SK-N-MC (cell line): ENCODE results near the gene NPRL2.

Experiments used
- DNase-seq: peaks from one replicate; pipeline ENCODE4 v3.0.0-alpha.2; 2011; ENCODE audit warnings: low read depth, low spot score
- H3K27ac ChIP-seq: fragments of 200-600 bp; sonication (generic); 2 replicates; pipeline ENCODE4 v1.5.1; 2016; ENCODE audit warnings: mixed run types
- H3K36me3 ChIP-seq: fragments of 200-600 bp; sonication (generic); 2 replicates; pipeline ENCODE4 v1.6.1; 2017; ENCODE audit warnings: antibody characterized with exemption, low read length, mixed read lengths; ENCODE audit not compliant: insufficient read depth
- H3K4me3 ChIP-seq: fragments of 200-600 bp; sonication (generic); 2 replicates; pipeline ENCODE4 v1.5.1; 2016
- H3K9ac ChIP-seq: fragments of 200-600 bp; sonication (generic); 2 replicates; pipeline ENCODE4 v1.8.0; 2017; ENCODE audit warnings: mixed run types, mixed read lengths; ENCODE audit not compliant: insufficient read length
- H3K9me3 ChIP-seq: fragments of 200-600 bp; sonication (generic); 2 replicates; pipeline ENCODE4 v1.6.1; 2017; ENCODE audit warnings: low read depth, mild to moderate bottlenecking, antibody characterized with exemption, low read length, moderate library complexity, mixed read lengths
- EZH2 ChIP-seq: fragments of 200-600 bp; sonication (generic); IDR thresholded peaks from one replicate; pipeline ENCODE4 v1.6.1; 2017; ENCODE audit warnings: antibody characterized with exemption
- FOXP2 ChIP-seq: optimal IDR thresholded peaks from 2 replicates; pipeline ENCODE3; 2011; ENCODE audit warnings: mild to moderate bottlenecking, moderate library complexity; ENCODE audit not compliant: insufficient read depth; ENCODE audit errors: extremely low read length, control extremely low read depth
- POLR2AphosphoS5 ChIP-seq: IDR thresholded peaks from 2 replicates; pipeline ENCODE4 v1.6.1; 2012; ENCODE audit warnings: mild to moderate bottlenecking, low read depth, low read length, borderline replicate concordance

Gene NPRL2

DNA sequence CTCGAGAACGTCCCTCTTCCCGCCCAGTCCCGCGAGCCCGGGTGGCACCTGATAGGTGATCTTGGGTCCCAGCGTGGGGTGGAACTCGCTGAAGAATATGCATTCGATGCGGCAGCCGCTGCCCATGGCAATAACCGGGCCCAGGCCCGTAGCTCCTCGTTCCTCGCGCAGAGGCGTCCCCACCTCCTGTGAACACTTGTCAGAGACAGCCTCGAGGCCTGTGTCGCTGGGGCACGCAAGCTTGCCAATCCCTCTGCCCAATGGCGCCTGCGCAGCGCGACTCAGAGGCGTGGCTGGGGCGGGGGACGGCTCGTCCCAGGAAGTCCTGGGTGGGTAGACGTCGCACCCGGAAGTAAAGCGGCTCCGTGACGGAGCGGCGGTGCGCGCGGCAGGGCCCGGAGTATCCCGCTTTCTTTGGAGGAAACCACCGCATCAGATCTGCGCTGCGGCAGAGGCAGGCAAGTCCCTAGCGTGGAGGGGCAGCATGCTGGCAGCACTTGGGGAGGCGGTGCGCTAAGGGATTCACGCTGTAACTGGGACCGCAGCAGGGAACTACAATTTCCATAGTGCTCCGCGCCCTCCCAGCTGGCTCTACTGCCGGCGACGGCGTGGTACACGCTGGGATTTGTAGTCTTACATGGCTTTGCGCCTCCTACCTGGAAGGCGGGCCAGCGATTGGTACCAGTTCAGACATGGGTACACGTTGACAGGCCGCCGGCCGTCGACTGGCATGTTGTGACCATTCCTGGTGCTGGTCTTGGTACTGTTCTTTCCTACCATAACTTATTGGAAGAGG is at the start of gene NPRL2, which contains the start of gene CYB561D2:
Gene NPRL2 (minus strand): TSS at position 249 of the 796 bp plus-strand sequence. CDS start 123 bp downstream, at position 126.
Gene CYB561D2 (plus strand): TSS at position 336 of the 796 bp plus-strand sequence. CDS start 572 bp downstream, outside the sequence.
- H3K4me3 ChIP-seq, result peak within 1 kb of the TSS; percentile 90
- TF ChIP-seq FOXP2, result no peak
- TF ChIP-seq POLR2AphosphoS5, result peak; percentile 88
- H3K36me3 ChIP-seq, result no peaks in the 10 kb centered on the region; the same call in 1 of the 2 replicates
- peak; percentile 48 for DNase-seq
- peak within 1 kb of the TSS; percentile 89 for H3K27ac ChIP-seq
- H3K9ac ChIP-seq, result peak within 1 kb of the TSS; percentile 81
- no peaks in the 10 kb centered on the region for H3K9me3 ChIP-seq

- DNase-seq, result no peak
- no peak overlapping the region for H3K9ac ChIP-seq
- TF ChIP-seq POLR2AphosphoS5 (no peak), FOXP2 (no peak), EZH2 (no peak)
- no peak overlapping the region for H3K27ac ChIP-seq
- H3K9me3 ChIP-seq, result no peaks in the 10 kb centered on the region
- no peaks in the 10 kb centered on the region for H3K36me3 ChIP-seq
- H3K4me3 ChIP-seq, result no peak overlapping the region
Measured at GRCh38 chr3:50396502-50396901, 45.9 kb upstream of the NPRL2 start.

- no peaks in the 10 kb centered on the region for H3K9me3 ChIP-seq
- no peak for DNase-seq
- no peak overlapping the region for H3K4me3 ChIP-seq
- no peak overlapping the region for H3K9ac ChIP-seq
- TF ChIP-seq POLR2AphosphoS5, result no peak
- no peak for TF ChIP-seq FOXP2
- TF ChIP-seq EZH2, result no peak
- H3K27ac ChIP-seq, result no peak overlapping the region
- no peaks in the 10 kb centered on the region for H3K36me3 ChIP-seq
Measured at GRCh38 chr3:50395070-50395860, 44.7 kb upstream of the NPRL2 start.

DNA sequence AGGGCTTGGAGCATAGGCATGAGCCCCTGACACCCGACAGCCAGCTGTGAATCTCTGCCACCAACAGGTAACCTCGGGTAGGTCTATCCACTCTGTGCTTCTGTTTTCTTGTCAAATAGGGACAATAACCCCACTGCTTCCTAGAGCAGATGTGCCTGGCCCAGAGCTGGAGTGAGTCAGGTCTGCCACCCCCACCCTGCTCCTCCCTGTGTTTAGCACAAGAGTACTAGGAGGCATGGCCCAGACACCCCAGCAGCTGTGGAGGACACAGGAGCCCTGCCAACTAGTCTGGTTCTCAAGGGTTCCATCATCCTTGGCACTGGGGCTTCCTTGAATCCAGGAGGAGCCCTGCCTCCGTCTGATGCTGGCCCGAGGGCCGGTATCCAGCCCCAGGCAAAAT is 42.5 kb upstream of the NPRL2 start:
- TF ChIP-seq POLR2AphosphoS5 (no peak), FOXP2 (no peak), EZH2 (no peak)
- H3K9ac ChIP-seq, result no peak overlapping the region
- DNase-seq, result no peak
- H3K27ac ChIP-seq, result no peak overlapping the region
- no peaks in the 10 kb centered on the region for H3K9me3 ChIP-seq
- no peaks in the 10 kb centered on the region for H3K36me3 ChIP-seq
- no peak overlapping the region for H3K4me3 ChIP-seq

DNA sequence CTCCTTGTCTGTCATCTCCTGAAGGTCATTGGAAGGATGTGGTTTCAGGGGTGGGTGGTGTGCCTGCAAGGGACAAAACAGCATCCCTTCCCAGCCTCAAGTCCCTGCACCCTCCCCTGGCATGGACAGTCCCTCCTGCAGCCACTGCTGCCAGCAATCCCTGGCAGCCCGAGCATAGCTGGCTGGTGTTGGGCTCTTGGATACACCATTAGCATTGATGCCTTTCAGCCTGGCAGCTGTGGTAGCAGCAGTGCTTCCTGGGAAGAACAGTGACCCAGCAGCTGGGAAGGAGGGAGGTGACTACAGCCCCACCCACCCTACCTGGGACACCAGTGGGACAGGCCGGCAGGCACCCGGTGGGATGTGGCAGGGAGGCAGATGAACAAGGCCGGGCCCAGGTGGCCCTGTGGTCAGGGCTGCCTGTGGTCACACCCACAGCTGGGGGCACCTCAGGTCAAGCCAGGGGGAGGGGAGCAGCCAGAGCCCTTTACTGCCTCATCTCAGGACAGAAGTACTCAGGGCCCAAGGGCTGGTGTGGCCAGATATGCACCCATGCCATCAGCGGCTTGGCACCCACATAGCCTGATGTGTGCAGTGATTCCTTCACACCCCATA is 41.6 kb upstream of the NPRL2 start:
- Histone ChIP-seq H3K9ac (no peak overlapping the region), H3K4me3 (no peak overlapping the region), H3K27ac (no peak overlapping the region), H3K36me3 (no peaks in the 10 kb centered on the region), H3K9me3 (no peaks in the 10 kb centered on the region)
- DNase-seq, result no peak
- no peak for TF ChIP-seq POLR2AphosphoS5
- TF ChIP-seq EZH2, result no peak
- no peak for TF ChIP-seq FOXP2

DNA sequence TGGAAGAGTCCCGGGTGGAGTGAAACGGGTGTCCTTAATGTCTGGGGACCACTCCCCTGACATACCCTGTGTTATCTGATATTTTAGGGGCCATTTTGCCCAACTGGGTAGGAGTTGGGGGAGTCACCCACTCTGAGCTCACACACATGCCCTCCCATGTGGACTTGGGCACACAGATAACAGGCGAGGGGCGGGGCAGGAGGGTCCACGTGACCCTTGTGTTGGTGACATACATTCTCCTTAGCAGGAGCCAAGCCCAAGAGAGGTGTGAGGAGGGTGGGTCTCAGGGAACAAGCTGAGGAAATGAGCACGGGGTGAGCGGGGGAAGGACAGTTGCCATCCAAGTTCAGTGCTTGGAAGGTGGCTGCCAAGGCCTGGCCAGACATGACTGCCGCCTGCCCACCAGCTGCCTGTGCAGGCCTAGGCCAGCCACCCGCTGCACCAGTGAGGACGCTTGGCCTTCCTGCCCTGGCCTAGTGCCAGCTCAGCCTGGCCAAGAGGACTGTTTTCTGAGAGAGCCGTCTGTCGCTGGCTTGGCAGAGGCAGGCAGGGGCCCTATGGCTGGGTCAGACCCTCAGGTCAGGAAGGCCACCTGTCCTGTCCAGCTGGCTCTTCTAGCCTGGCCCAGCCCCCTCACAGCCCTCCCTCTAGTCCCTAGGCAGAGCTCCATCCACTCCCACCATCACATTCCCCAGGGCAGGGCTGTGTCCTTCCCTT is 40.1 kb upstream of the NPRL2 start:
- Histone ChIP-seq H3K9me3 (no peaks in the 10 kb centered on the region), H3K4me3 (no peak overlapping the region), H3K36me3 (no peaks in the 10 kb centered on the region), H3K9ac (no peak overlapping the region), H3K27ac (no peak overlapping the region)
- TF ChIP-seq POLR2AphosphoS5 (no peak), EZH2 (no peak), FOXP2 (no peak)
- DNase-seq, result no peak

GRCh38 chr3:50389414-50389767 is 38.8 kb upstream of the NPRL2 start:
- H3K4me3 ChIP-seq, result no peak overlapping the region
- TF ChIP-seq POLR2AphosphoS5, result no peak
- no peak for TF ChIP-seq FOXP2
- TF ChIP-seq EZH2, result no peak
- DNase-seq, result no peak
- no peaks in the 10 kb centered on the region for H3K9me3 ChIP-seq
- no peaks in the 10 kb centered on the region for H3K36me3 ChIP-seq
- H3K9ac ChIP-seq, result no peak overlapping the region
- H3K27ac ChIP-seq, result no peak overlapping the region

- TF ChIP-seq POLR2AphosphoS5, result no peak
- no peak for TF ChIP-seq EZH2
- no peak for TF ChIP-seq FOXP2
- H3K36me3 ChIP-seq, result no peaks in the 10 kb centered on the region
- H3K27ac ChIP-seq, result no peak overlapping the region
- H3K9ac ChIP-seq, result no peak overlapping the region
- H3K4me3 ChIP-seq, result no peak overlapping the region
- DNase-seq, result no peak
- no peaks in the 10 kb centered on the region for H3K9me3 ChIP-seq
Measured at GRCh38 chr3:50388720-50389413, 38.3 kb upstream of the NPRL2 start.
